IPS-20b (cell line): ENCODE results near the gene FN3KRP.
A peak's percentile ranks its signal among the peaks of the same experiment; 100 is the strongest.

Experiments used
- H3K27ac ChIP-seq: one replicate; pipeline ENCODE4 v1.5.1; 2013; ENCODE audit warnings: low read length
- H3K27me3 ChIP-seq: 2 replicates; pipeline ENCODE4 v1.6.1; 2013; ENCODE audit warnings: mild to moderate bottlenecking, low read length, inconsistent platforms; ENCODE audit not compliant: insufficient read depth
- H3K36me3 ChIP-seq: 2 replicates; pipeline ENCODE4 v1.6.1; 2013; ENCODE audit warnings: low read depth, mild to moderate bottlenecking, inconsistent platforms, low read length, moderate library complexity; ENCODE audit not compliant: insufficient read depth
- H3K4me1 ChIP-seq: 2 replicates; pipeline ENCODE4 v1.6.1; 2013; ENCODE audit warnings: mild to moderate bottlenecking, control low read depth, inconsistent platforms, low read length, moderate library complexity; ENCODE audit not compliant: insufficient read depth
- H3K4me3 ChIP-seq: 2 replicates; pipeline ENCODE4 v1.5.1; 2013; ENCODE audit warnings: mild to moderate bottlenecking, low read length, inconsistent platforms
- H3K9ac ChIP-seq: 2 replicates; pipeline ENCODE4 v1.6.1; 2013; ENCODE audit warnings: low read depth, mild to moderate bottlenecking, inconsistent platforms, low read length, moderate library complexity
- H3K9me3 ChIP-seq: 2 replicates; pipeline ENCODE4 v1.6.1; 2013; ENCODE audit warnings: mild to moderate bottlenecking, low read depth, low read length, inconsistent platforms; ENCODE audit not compliant: insufficient read depth

FN3KRP gene, protein sequence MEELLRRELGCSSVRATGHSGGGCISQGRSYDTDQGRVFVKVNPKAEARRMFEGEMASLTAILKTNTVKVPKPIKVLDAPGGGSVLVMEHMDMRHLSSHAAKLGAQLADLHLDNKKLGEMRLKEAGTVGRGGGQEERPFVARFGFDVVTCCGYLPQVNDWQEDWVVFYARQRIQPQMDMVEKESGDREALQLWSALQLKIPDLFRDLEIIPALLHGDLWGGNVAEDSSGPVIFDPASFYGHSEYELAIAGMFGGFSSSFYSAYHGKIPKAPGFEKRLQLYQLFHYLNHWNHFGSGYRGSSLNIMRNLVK

GRCh38 chr17:82716203-82717010 lies at the start of gene FN3KRP:
Gene FN3KRP (plus strand): TSS chr17:82716706. CDS start chr17:82716756, 50 bp downstream.
- peak within 1 kb of the TSS; percentile 74; the same call in 1 of the 2 replicates for H3K9ac ChIP-seq
- no peak within 1 kb of the TSS for H3K27ac ChIP-seq
- peaks cover 2% of the 10 kb centered on the region; the same call in 1 of the 2 replicates for H3K4me1 ChIP-seq
- H3K27me3 ChIP-seq = peaks cover 5% of the 10 kb centered on the region; the same call in 1 of the 2 replicates
- H3K9me3 ChIP-seq = no peaks in the 10 kb centered on the region
- peaks cover 5% of the 10 kb centered on the region; the same call in 1 of the 2 replicates for H3K36me3 ChIP-seq
- peak within 1 kb of the TSS; percentile 90 for H3K4me3 ChIP-seq

GRCh38 chr17:82666931-82667667 lies 49.4 kb upstream of the FN3KRP start:
- Histone ChIP-seq H3K9me3 (no peaks in the 10 kb centered on the region), H3K9ac (no peak overlapping the region), H3K27me3 (no peaks in the 10 kb centered on the region), H3K27ac (no peak overlapping the region), H3K4me1 (no peaks in the 10 kb centered on the region), H3K36me3 (no peaks in the 10 kb centered on the region), H3K4me3 (no peak overlapping the region)

GRCh38 chr17:82667668-82668000 lies 48.9 kb upstream of the FN3KRP start:
- Histone ChIP-seq H3K36me3 (no peaks in the 10 kb centered on the region), H3K9me3 (no peaks in the 10 kb centered on the region; the same call in 1 of the 2 replicates), H3K4me1 (no peaks in the 10 kb centered on the region), H3K9ac (no peak overlapping the region), H3K27me3 (no peaks in the 10 kb centered on the region), H3K4me3 (no peak overlapping the region), H3K27ac (no peak overlapping the region)

- no peaks in the 10 kb centered on the region; the same call in 1 of the 2 replicates for H3K9me3 ChIP-seq
- no peaks in the 10 kb centered on the region for H3K36me3 ChIP-seq
- H3K4me3 ChIP-seq = no peak overlapping the region
- H3K9ac ChIP-seq = no peak overlapping the region
- no peaks in the 10 kb centered on the region for H3K27me3 ChIP-seq
- no peak overlapping the region for H3K27ac ChIP-seq
- H3K4me1 ChIP-seq = no peaks in the 10 kb centered on the region
These were observed 48.4 kb upstream of the FN3KRP start for GRCh38 chr17:82668024-82668630.

GRCh38 chr17:82668631-82669099 lies 47.8 kb upstream of the FN3KRP start:
- H3K27ac ChIP-seq = no peak overlapping the region

DNA sequence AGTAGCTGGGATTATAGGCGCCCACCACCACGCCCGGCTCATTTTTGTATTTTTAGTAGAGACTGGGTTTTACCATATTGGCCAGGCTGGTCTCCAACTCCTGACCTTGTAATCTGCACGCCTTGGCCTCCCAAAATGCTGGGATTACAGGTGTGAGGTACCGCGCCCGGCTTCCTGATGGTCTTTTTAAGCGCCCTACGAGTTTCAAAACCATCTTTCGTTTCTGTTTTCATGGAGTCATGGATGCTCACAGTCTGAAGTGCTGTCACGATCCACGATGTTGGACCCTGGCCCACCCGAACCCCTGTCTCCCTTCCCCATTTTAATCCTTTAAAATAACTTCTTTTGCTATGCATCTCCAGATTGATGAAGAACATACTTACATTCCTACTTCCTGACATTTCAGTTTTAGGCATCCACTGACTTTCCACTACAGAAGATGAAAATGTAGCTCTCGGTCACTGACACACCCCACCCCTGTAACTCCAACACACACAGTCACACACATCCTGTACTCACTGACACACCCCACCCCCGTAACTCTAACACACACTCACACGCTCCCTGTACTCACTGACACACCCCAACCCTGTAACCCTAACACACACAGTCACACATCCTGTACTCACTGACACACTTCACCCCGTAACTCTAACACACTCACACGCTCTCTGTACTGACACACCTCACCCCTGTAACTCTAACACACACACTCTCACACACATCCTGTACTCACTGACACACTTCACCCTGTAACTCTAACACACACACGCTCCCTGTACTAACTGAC lies 45.6 kb upstream of the FN3KRP start:
- no peaks in the 10 kb centered on the region for H3K27me3 ChIP-seq
- H3K9me3 ChIP-seq = no peaks in the 10 kb centered on the region; the same call in 1 of the 2 replicates
- H3K4me1 ChIP-seq = no peaks in the 10 kb centered on the region
- H3K36me3 ChIP-seq = no peaks in the 10 kb centered on the region
- no peak overlapping the region for H3K4me3 ChIP-seq
- no peak overlapping the region for H3K9ac ChIP-seq
- H3K27ac ChIP-seq = no peak overlapping the region

More at GRCh38 chr17:82668631-82669099, 47.8 kb upstream of the FN3KRP start:
- H3K9ac ChIP-seq = peak overlapping the region; percentile 41; the same call in 1 of the 2 replicates
- H3K9me3 ChIP-seq = no peaks in the 10 kb centered on the region; the same call in 1 of the 2 replicates
- no peaks in the 10 kb centered on the region for H3K27me3 ChIP-seq
- no peaks in the 10 kb centered on the region for H3K4me1 ChIP-seq
- H3K4me3 ChIP-seq = peak overlapping the region; percentile 48; the same call in 1 of the 2 replicates
- H3K36me3 ChIP-seq = no peaks in the 10 kb centered on the region

DNA sequence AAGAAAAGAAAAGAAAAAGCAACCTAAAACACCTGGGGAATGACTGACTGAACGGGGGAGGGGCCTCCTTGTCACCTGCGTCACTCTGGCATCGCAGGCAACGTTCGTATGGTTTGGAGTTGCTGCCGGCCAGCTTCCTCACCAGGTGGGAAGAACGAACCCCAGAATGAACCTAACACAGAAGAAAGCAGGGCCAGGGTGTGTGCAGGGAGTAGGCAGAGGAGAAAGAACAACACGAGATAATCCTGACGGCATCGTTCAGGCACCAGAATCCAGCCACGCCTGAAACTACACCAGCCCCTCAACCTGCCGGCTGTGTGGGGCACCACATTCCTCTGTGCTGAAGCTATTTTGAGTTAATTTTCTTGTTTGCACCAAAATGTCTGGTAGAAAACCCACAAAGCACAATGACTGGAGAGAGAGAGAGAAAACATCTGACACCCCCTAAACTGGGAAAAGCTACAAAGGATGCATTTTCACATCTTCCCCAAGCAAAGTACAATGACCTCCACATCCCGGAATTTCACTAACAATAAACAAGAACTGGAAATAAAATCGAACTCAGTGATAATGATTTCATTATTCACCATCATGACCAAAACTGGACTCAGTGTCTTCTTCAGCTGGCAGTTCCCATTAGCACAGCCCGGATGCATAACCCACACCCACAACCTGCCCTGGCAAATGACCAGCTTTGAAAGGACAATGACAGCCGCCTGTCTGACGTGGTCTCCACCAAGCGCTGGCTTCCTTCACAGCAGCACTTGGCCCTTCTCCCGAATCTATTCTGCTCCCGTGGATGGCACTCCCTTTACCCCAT lies 41.6 kb upstream of the FN3KRP start:
- H3K27me3 ChIP-seq = no peaks in the 10 kb centered on the region
- no peaks in the 10 kb centered on the region for H3K36me3 ChIP-seq
- no peaks in the 10 kb centered on the region for H3K4me1 ChIP-seq
- no peak overlapping the region for H3K27ac ChIP-seq
- no peak overlapping the region for H3K4me3 ChIP-seq
- H3K9me3 ChIP-seq = no peaks in the 10 kb centered on the region; the same call in 1 of the 2 replicates
- H3K9ac ChIP-seq = no peak overlapping the region

DNA sequence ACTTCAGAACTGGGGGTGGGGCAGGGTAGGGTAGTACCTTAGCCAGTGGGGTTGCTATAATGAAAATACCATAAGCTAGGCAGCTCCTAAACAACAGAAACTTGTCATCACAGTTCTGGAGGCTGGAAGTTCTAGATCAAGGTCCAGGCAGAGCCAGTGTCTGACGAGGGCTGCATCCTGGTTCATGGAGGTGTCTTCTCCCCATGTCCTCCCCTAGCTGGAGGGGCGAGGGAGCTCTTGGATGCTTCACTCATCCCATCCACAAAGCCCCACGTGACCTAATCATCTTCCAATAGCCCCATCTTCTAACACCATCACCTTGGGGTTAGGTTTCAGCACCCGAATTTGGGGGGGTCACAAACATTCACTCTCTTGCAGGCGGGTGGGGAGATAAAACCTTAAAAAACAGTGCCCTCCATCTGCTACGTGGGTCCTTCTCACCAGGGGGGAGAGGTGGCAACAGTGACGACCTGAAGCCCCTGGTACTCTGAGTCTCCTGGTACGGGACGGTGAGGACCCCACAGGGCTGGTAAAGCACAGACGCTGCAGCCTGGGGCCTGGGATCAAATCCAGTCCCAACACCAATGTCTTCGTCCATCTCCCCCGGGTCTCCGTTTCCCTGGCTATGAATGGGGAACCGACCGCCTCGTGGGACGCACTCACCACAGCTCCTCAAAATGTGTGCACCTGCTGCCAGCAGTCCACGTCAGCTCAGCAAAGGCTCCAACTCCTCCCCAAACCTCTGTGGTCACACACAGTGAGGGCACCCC lies 40.8 kb upstream of the FN3KRP start:
- Histone ChIP-seq H3K4me3 (no peak overlapping the region), H3K4me1 (no peaks in the 10 kb centered on the region), H3K9me3 (no peaks in the 10 kb centered on the region; the same call in 1 of the 2 replicates), H3K9ac (no peak overlapping the region), H3K27me3 (no peaks in the 10 kb centered on the region), H3K36me3 (no peaks in the 10 kb centered on the region), H3K27ac (no peak overlapping the region)

DNA sequence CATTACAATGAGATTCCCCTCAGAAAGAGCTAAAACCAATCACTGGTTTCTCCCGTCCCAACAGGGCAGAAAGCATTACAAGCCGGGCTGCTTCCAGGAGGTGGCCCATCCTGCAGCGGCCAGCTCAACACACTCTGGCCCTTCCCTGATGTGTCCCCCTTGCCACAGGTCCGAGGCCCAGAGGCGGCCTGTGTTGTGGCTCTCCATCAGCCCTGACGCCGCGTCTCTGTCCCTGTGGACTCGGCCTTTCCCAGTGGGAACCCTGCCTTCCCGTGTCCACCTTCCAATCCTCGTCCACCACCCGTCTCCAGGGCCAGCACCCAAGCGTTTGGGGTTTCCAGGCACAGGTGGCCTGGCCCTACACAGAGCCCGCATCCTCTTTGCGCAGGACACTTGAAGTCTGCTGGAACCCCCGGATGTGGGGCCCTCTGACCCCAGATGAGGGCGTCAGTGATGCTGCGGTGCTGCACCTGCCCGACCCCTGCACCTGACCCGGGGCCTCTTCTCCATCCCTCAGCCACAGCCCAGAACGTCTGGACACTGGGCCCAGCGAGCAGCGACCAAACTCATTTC lies 39.1 kb upstream of the FN3KRP start:
- Histone ChIP-seq H3K9me3 (peaks cover 11% of the 10 kb centered on the region; the same call in 1 of the 2 replicates), H3K4me3 (no peak overlapping the region), H3K4me1 (no peaks in the 10 kb centered on the region), H3K36me3 (no peaks in the 10 kb centered on the region), H3K9ac (no peak overlapping the region), H3K27me3 (no peaks in the 10 kb centered on the region), H3K27ac (no peak overlapping the region)
